ENCODE measurements around the gene CCDC50. TPM values are rescaled to one million over a fixed set of nuclear protein-coding genes. Genes with fewer than 3 reads are reported as not detected.

CCDC50 gene
- total and polyA plus RNA-seq, 2 experiments from 2014 or later, result 31.6 to 49.6 TPM

DNA sequence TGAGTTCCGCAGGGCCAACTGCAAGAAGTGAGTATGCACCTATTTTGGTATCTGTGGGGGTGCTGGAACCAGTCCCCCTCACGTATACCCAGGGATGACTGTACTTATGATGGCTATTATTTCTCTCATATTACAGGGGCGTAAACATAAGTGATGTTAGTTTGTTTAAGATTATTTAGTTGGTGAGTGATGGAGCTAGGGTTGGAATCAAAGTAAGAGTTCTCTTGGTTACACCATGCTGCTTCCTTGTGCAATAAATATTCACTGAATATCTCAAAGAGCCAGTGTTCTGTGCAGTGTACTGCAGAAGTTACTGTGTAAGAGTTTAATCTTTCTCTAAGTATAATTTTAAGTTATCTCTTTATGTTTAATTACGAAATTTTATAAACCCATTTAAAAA, 13.9 kb downstream of the CCDC50 start:
- no peak for DNase-seq (ENCODE audit: low spot score)
- 80% methylated on average over 4 of the region's 4 CpGs for WGBS (ENCODE audit: low lambda C conversion rate, missing lambda C conversion rate)
- Histone ChIP-seq H3K4me1 (ENCODE audit: insufficient read depth) (peaks cover 21% of the 10 kb centered on the region), H3K79me2 (peaks cover 100% of the 10 kb centered on the region), H4K20me1 (ENCODE audit: insufficient read depth, poor library complexity, severe bottlenecking) (peaks cover 62% of the 10 kb centered on the region), H3K4me3 (no peak overlapping the region), H3K27me3 (no peaks in the 10 kb centered on the region), H3K36me3 (replicated peaks; ENCODE audit: insufficient read depth, low read depth) (no peaks in the 10 kb centered on the region), H3K9me3 (ENCODE audit: low read depth) (no peaks in the 10 kb centered on the region), H3K4me2 (no peak overlapping the region), H3K9me2 (replicated peaks; ENCODE audit: insufficient read depth) (no peaks in the 10 kb centered on the region), H2AFZ (no peak overlapping the region), H3K27ac (no peak overlapping the region)
- TF ChIP-seq EZH2phosphoT487 (IDR thresholded peaks at IDR 0.05; ENCODE audit: low read depth, severe bottlenecking, unreplicated experiment) (no peak), EZH2 (IDR thresholded peaks at IDR 0.05; ENCODE audit: borderline replicate concordance) (no peak)
- TF ChIP-seq, protein P1, sequence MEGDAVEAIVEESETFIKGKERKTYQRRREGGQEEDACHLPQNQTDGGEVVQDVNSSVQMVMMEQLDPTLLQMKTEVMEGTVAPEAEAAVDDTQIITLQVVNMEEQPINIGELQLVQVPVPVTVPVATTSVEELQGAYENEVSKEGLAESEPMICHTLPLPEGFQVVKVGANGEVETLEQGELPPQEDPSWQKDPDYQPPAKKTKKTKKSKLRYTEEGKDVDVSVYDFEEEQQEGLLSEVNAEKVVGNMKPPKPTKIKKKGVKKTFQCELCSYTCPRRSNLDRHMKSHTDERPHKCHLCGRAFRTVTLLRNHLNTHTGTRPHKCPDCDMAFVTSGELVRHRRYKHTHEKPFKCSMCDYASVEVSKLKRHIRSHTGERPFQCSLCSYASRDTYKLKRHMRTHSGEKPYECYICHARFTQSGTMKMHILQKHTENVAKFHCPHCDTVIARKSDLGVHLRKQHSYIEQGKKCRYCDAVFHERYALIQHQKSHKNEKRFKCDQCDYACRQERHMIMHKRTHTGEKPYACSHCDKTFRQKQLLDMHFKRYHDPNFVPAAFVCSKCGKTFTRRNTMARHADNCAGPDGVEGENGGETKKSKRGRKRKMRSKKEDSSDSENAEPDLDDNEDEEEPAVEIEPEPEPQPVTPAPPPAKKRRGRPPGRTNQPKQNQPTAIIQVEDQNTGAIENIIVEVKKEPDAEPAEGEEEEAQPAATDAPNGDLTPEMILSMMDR (IDR thresholded peaks at IDR 0.05; ENCODE audit: poor library complexity), result no peak

DNA sequence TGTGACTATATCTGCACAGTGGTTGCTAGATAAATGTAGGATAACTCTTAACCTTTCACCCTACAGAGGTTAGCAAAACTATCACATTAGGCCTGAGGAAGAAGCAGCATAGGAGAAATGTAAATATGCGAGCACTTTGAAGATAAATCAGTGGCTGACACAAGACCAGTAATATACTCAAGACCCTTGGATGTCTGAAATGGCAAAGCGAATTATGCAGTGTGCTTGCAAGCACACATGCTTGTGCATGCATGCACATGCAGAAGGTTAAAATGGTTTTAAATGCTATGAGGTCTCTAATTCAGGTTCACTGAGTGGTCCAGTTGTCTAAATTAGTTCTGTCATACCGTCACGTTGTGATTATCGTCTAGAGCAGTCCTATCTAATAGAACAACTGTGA, 14.7 kb downstream of the CCDC50 start:
- H3K9me3 ChIP-seq (ENCODE audit: low read depth), result no peaks in the 10 kb centered on the region
- H4K20me1 ChIP-seq (ENCODE audit: insufficient read depth, poor library complexity, severe bottlenecking), result peaks cover 55% of the 10 kb centered on the region
- H3K36me3 ChIP-seq (replicated peaks; ENCODE audit: insufficient read depth, low read depth), result no peaks in the 10 kb centered on the region
- no peak overlapping the region for H3K4me2 ChIP-seq
- TF ChIP-seq, protein P1 (IDR thresholded peaks at IDR 0.05; ENCODE audit: poor library complexity), result no peak
- TF ChIP-seq EZH2 (IDR thresholded peaks at IDR 0.05; ENCODE audit: borderline replicate concordance), result no peak
- TF ChIP-seq EZH2phosphoT487 (IDR thresholded peaks at IDR 0.05; ENCODE audit: low read depth, severe bottlenecking, unreplicated experiment), result no peak
- H3K27ac ChIP-seq, result no peak overlapping the region
- no peak for DNase-seq (ENCODE audit: low spot score)
- 84% methylated on average over 5 of the region's 5 CpGs for WGBS (ENCODE audit: low lambda C conversion rate, missing lambda C conversion rate)
- no peak overlapping the region for H3K4me3 ChIP-seq
- no peaks in the 10 kb centered on the region for H3K27me3 ChIP-seq
- peaks cover 21% of the 10 kb centered on the region for H3K4me1 ChIP-seq (ENCODE audit: insufficient read depth)
- H3K9me2 ChIP-seq (replicated peaks; ENCODE audit: insufficient read depth), result no peaks in the 10 kb centered on the region
- H2AFZ ChIP-seq, result no peak overlapping the region
- peaks cover 100% of the 10 kb centered on the region for H3K79me2 ChIP-seq

DNA sequence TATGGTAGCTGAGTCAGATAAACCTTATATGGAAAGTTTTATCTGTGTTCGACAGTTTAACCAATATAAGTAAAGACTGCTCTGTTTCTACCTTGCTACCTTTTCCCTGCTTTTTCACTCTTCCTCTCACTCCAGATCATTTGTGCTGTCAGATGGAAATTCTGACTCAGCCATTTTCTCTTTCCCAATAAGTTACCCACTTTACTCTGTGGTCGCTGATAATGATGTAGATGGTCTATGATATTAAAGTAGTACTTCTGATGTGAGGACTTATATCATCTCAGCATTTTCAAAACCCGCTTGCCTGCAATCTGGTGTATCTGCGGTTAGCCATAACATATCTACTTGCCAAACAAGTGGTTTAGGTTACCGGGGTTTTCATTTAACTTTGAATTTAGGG, 16.1 kb downstream of the CCDC50 start:
- H3K4me3 ChIP-seq, result no peak overlapping the region
- 88% methylated on average over 5 of the region's 5 CpGs for WGBS (ENCODE audit: low lambda C conversion rate, missing lambda C conversion rate)
- H3K27ac ChIP-seq, result no peak overlapping the region
- no peak for DNase-seq (ENCODE audit: low spot score)
- no peaks in the 10 kb centered on the region for H3K9me2 ChIP-seq (replicated peaks; ENCODE audit: insufficient read depth)
- H2AFZ ChIP-seq, result no peak overlapping the region
- H3K27me3 ChIP-seq, result no peaks in the 10 kb centered on the region
- H3K36me3 ChIP-seq (replicated peaks; ENCODE audit: insufficient read depth, low read depth), result no peaks in the 10 kb centered on the region
- TF ChIP-seq, protein P1 (IDR thresholded peaks at IDR 0.05; ENCODE audit: poor library complexity), result no peak
- TF ChIP-seq EZH2 (IDR thresholded peaks at IDR 0.05; ENCODE audit: borderline replicate concordance) (no peak), EZH2phosphoT487 (IDR thresholded peaks at IDR 0.05; ENCODE audit: low read depth, severe bottlenecking, unreplicated experiment) (no peak)
- peaks cover 17% of the 10 kb centered on the region for H3K4me1 ChIP-seq (ENCODE audit: insufficient read depth)
- no peaks in the 10 kb centered on the region for H3K9me3 ChIP-seq (ENCODE audit: low read depth)
- no peak overlapping the region for H3K4me2 ChIP-seq
- peaks cover 44% of the 10 kb centered on the region for H4K20me1 ChIP-seq (ENCODE audit: insufficient read depth, poor library complexity, severe bottlenecking)
- peaks cover 100% of the 10 kb centered on the region for H3K79me2 ChIP-seq

DNA sequence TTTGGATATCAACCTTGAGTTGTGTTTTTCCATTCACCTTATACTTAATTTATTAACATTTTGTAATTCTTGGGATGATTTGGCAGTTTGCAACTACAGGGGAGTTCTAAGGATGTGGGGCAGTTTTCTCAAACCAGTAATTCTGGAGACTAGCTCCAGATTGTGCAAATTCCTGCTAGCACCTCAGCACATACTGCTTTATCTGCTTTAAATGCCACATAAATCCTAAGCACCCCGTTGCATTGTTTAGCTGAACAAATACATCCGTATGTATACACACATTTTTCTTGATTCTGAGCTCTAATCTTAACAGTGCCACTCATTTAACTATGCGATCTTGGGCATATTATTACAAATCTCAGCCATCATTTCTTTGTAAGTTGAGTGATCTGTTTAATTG, 18.0 kb downstream of the CCDC50 start:
- Histone ChIP-seq H4K20me1 (ENCODE audit: insufficient read depth, poor library complexity, severe bottlenecking) (peaks cover 33% of the 10 kb centered on the region), H3K4me3 (no peak overlapping the region), H3K9me2 (replicated peaks; ENCODE audit: insufficient read depth) (no peaks in the 10 kb centered on the region), H3K79me2 (peaks cover 98% of the 10 kb centered on the region), H3K36me3 (replicated peaks; ENCODE audit: insufficient read depth, low read depth) (no peaks in the 10 kb centered on the region), H3K9me3 (ENCODE audit: low read depth) (no peaks in the 10 kb centered on the region), H2AFZ (no peak overlapping the region), H3K27me3 (no peaks in the 10 kb centered on the region), H3K4me1 (ENCODE audit: insufficient read depth) (peaks cover 19% of the 10 kb centered on the region), H3K4me2 (no peak overlapping the region), H3K27ac (no peak overlapping the region)
- TF ChIP-seq, protein P1 (IDR thresholded peaks at IDR 0.05; ENCODE audit: poor library complexity), result no peak
- TF ChIP-seq EZH2phosphoT487 (IDR thresholded peaks at IDR 0.05; ENCODE audit: low read depth, severe bottlenecking, unreplicated experiment) (no peak), EZH2 (IDR thresholded peaks at IDR 0.05; ENCODE audit: borderline replicate concordance) (no peak)
- 56% methylated on average over 3 of the region's 3 CpGs for WGBS (ENCODE audit: low lambda C conversion rate, missing lambda C conversion rate)
- no peak for DNase-seq (ENCODE audit: low spot score)

All from hepatocyte (in vitro differentiated cells).